DOHH2 (cell line): Measurements from ENCODE around the gene CCDC177.

Experiments
- H3F3A ChIP-seq: fragments of 200-600 bp; sonication (generic), shearing (Covaris generic); 2 replicates; pipeline ENCODE4 v1.6.0; 2016; ENCODE audit warnings: antibody characterized with exemption, mild to moderate bottlenecking; ENCODE audit not compliant: control insufficient read depth, insufficient read depth
- H3K27ac ChIP-seq: fragments of 200-600 bp; sonication (generic); 2 replicates; pipeline ENCODE4 v1.5.1; 2014; ENCODE audit warnings: low read depth, mild to moderate bottlenecking, low read length, moderate library complexity
- H3K27me3 ChIP-seq: fragments of 200-600 bp; sonication (generic); 2 replicates; pipeline ENCODE4 v1.6.1; 2014; ENCODE audit warnings: mild to moderate bottlenecking, low read length, mixed read lengths; ENCODE audit not compliant: control insufficient read depth
- H3K36me3 ChIP-seq: fragments of 200-600 bp; sonication (generic); 2 replicates; pipeline ENCODE4 v1.6.1; 2014; ENCODE audit warnings: mild to moderate bottlenecking, low read length, moderate library complexity, mixed read lengths; ENCODE audit not compliant: control insufficient read depth
- H3K4me1 ChIP-seq: fragments of 200-600 bp; sonication (generic); 2 replicates; pipeline ENCODE4 v1.6.1; 2014; ENCODE audit warnings: mild to moderate bottlenecking, low read length, mixed read lengths; ENCODE audit not compliant: control insufficient read depth
- H3K4me2 ChIP-seq: fragments of 200-600 bp; sonication (generic); 2 replicates; pipeline ENCODE4 v1.6.0; 2014; ENCODE audit warnings: mild to moderate bottlenecking, low read length, moderate library complexity
- H3K4me3 ChIP-seq: fragments of 200-600 bp; sonication (generic); 2 replicates; pipeline ENCODE4 v1.5.1; 2014; ENCODE audit warnings: mild to moderate bottlenecking, low read length, mixed read lengths
- H3K79me2 ChIP-seq: fragments of 200-600 bp; sonication (generic); 2 replicates; pipeline ENCODE4 v1.6.1; 2014; ENCODE audit warnings: mild to moderate bottlenecking, low read length, mixed read lengths; ENCODE audit not compliant: control insufficient read depth
- H3K9me2 ChIP-seq: fragments of 200-600 bp; sonication (generic); replicated peaks from 2 replicates; pipeline ENCODE4 v1.6.1; 2014; ENCODE audit warnings: mild to moderate bottlenecking, low read length, mixed read lengths; ENCODE audit not compliant: control insufficient read depth
- H3K9me3 ChIP-seq: fragments of 200-600 bp; sonication (generic); 2 replicates; pipeline ENCODE4 v1.6.1; 2014; ENCODE audit warnings: antibody characterized with exemption, low read length, mixed read lengths; ENCODE audit not compliant: control insufficient read depth, insufficient read depth
- H4K20me1 ChIP-seq: fragments of 200-600 bp; sonication (generic); 2 replicates; pipeline ENCODE4 v1.6.0; 2014; ENCODE audit warnings: low read depth, mild to moderate bottlenecking, antibody characterized with exemption, low read length, moderate library complexity; ENCODE audit not compliant: control insufficient read depth, insufficient read depth
- EZH2phosphoT487 ChIP-seq: fragments of 200-600 bp; sonication (generic); IDR thresholded peaks from 2 replicates; pipeline ENCODE4 v1.6.1; 2017; ENCODE audit warnings: borderline replicate concordance, mild to moderate bottlenecking, antibody characterized with exemption, low read length, moderate library complexity, mixed read lengths
- TF ChIP-seq, protein P1 (sequence below): fragments of 200-600 bp; sonication (generic); IDR thresholded peaks from one replicate; pipeline ENCODE4 v1.5.1; 2014; ENCODE audit warnings: antibody characterized with exemption, mild to moderate bottlenecking, low read depth, low read length; ENCODE audit not compliant: poor library complexity, severe bottlenecking

The CCDC177 gene

DNA sequence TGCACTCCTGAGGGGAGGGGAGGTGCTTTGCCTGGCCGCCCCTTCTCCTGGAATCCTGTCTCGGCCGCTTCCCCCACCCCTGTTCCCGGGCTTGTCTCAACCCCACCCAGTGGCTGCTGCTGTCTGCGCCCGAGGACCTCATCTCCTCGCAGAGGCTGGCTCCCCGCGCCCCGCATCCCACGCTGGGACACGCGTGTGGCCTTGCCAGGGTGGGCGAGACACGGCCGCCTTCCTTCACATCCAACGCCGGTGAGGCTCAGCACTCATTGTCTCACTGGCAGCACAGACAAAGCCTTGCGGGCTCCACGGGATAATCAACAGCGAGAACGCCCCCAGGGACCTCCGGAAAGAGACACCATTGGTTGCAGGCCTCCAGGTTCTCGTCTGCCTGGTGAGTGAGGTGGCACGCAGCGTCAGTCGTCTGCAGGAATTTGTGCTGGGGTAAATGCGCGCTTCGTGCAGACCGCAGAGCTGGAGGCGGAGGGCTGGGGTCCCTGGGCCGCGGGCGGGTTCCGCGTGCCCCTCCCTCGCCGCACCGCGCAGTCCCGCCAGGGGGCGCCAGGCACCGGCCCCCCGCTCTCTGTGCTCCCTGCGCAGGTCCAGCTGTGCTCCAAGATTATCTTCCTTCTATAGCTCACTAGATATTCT is 26.8 kb downstream of the CCDC177 start:
- H3K79me2 ChIP-seq: no peaks in the 10 kb centered on the region
- H3K27ac ChIP-seq: no peak overlapping the region
- H4K20me1 ChIP-seq: no peaks in the 10 kb centered on the region
- no peak overlapping the region for H3K4me2 ChIP-seq
- H3K36me3 ChIP-seq: no peaks in the 10 kb centered on the region
- no peaks in the 10 kb centered on the region for H3K9me2 ChIP-seq
- no peaks in the 10 kb centered on the region for H3K9me3 ChIP-seq
- no peak for TF ChIP-seq EZH2phosphoT487
- TF ChIP-seq, protein P1, sequence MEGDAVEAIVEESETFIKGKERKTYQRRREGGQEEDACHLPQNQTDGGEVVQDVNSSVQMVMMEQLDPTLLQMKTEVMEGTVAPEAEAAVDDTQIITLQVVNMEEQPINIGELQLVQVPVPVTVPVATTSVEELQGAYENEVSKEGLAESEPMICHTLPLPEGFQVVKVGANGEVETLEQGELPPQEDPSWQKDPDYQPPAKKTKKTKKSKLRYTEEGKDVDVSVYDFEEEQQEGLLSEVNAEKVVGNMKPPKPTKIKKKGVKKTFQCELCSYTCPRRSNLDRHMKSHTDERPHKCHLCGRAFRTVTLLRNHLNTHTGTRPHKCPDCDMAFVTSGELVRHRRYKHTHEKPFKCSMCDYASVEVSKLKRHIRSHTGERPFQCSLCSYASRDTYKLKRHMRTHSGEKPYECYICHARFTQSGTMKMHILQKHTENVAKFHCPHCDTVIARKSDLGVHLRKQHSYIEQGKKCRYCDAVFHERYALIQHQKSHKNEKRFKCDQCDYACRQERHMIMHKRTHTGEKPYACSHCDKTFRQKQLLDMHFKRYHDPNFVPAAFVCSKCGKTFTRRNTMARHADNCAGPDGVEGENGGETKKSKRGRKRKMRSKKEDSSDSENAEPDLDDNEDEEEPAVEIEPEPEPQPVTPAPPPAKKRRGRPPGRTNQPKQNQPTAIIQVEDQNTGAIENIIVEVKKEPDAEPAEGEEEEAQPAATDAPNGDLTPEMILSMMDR: peak; percentile 71
- H3K27me3 ChIP-seq: peaks cover 16% of the 10 kb centered on the region
- H3K4me3 ChIP-seq: no peak overlapping the region
- no peaks in the 10 kb centered on the region for H3F3A ChIP-seq
- no peaks in the 10 kb centered on the region for H3K4me1 ChIP-seq

GRCh38 chr14:69543341-69544115 is 31.1 kb downstream of the CCDC177 start:
- Histone ChIP-seq H3F3A (no peaks in the 10 kb centered on the region), H3K27me3 (peaks cover 20% of the 10 kb centered on the region), H3K4me2 (no peak overlapping the region), H3K27ac (no peak overlapping the region), H3K36me3 (no peaks in the 10 kb centered on the region), H3K4me1 (no peaks in the 10 kb centered on the region), H3K9me2 (no peaks in the 10 kb centered on the region), H3K9me3 (no peaks in the 10 kb centered on the region), H3K4me3 (no peak overlapping the region), H3K79me2 (no peaks in the 10 kb centered on the region), H4K20me1 (no peaks in the 10 kb centered on the region)
- TF ChIP-seq, protein P1: no peak
- no peak for TF ChIP-seq EZH2phosphoT487

GRCh38 chr14:69542311-69542710 is 32.4 kb downstream of the CCDC177 start:
- TF ChIP-seq EZH2phosphoT487: no peak
- TF ChIP-seq, protein P1: no peak
- H3K4me2 ChIP-seq: no peak overlapping the region

More at GRCh38 chr14:69542311-69542710, 32.4 kb downstream of the CCDC177 start:
- Histone ChIP-seq H3K4me1 (no peaks in the 10 kb centered on the region), H3K9me3 (no peaks in the 10 kb centered on the region), H4K20me1 (no peaks in the 10 kb centered on the region), H3K4me3 (no peak overlapping the region), H3K79me2 (no peaks in the 10 kb centered on the region), H3F3A (no peaks in the 10 kb centered on the region), H3K27ac (no peak overlapping the region), H3K27me3 (peaks cover 24% of the 10 kb centered on the region), H3K36me3 (no peaks in the 10 kb centered on the region), H3K9me2 (no peaks in the 10 kb centered on the region)
